ENCODE data around the gene CELA3A.

Gene CELA3A

GRCh38 chr1:22040286-22040623, 38.8 kb downstream of the CELA3A start:
- Histone ChIP-seq H4K20me1 (ENCODE audit: insufficient read depth, low read length, poor library complexity, severe bottlenecking) (no peaks in the 10 kb centered on the region), H3K4me1 (ENCODE audit: insufficient read depth, low read length, poor library complexity, severe bottlenecking) (peaks cover 40% of the 10 kb centered on the region), H2AFZ (ENCODE audit: low read length) (no peak overlapping the region), H3K9ac (ENCODE audit: low read depth, low read length, poor library complexity, severe bottlenecking) (peak overlapping the region; percentile 61), H3F3A (ENCODE audit: low read depth) (peaks cover 3% of the 10 kb centered on the region; the same call in 1 of the 2 replicates), H3K4me3 (ENCODE audit: low read length, poor library complexity, severe bottlenecking) (peak overlapping the region; percentile 72), H3K9me2 (replicated peaks; ENCODE audit: low read depth, low read length) (no peaks in the 10 kb centered on the region), H3K9me3 (ENCODE audit: insufficient read depth, low read depth, low read length) (no peaks in the 10 kb centered on the region), H3K4me2 (ENCODE audit: low read depth, low read length, poor library complexity, severe bottlenecking) (peak overlapping the region; percentile 68), H3K36me3 (ENCODE audit: insufficient read depth, low read length) (no peaks in the 10 kb centered on the region), H3K27me3 (ENCODE audit: insufficient read depth, low read length, poor library complexity, severe bottlenecking) (no peaks in the 10 kb centered on the region), H3K79me2 (ENCODE audit: insufficient read depth, low read length) (no peaks in the 10 kb centered on the region)
- no peak for TF ChIP-seq CTCF (conservative IDR thresholded peaks at IDR 0.05; ENCODE audit: low read length)
- TF ChIP-seq EZH2phosphoT487 (IDR thresholded peaks at IDR 0.05; ENCODE audit: borderline replicate concordance): no peak

- Histone ChIP-seq H3K9me2 (replicated peaks; ENCODE audit: low read depth, low read length) (no peaks in the 10 kb centered on the region), H2AFZ (ENCODE audit: low read length) (no peak overlapping the region; the same call in 1 of the 2 replicates), H3K27me3 (ENCODE audit: insufficient read depth, low read length, poor library complexity, severe bottlenecking) (no peaks in the 10 kb centered on the region), H3K4me3 (ENCODE audit: low read length, poor library complexity, severe bottlenecking) (no peak overlapping the region), H3F3A (ENCODE audit: low read depth) (peaks cover 3% of the 10 kb centered on the region; the same call in 1 of the 2 replicates), H3K9me3 (ENCODE audit: insufficient read depth, low read depth, low read length) (no peaks in the 10 kb centered on the region), H3K79me2 (ENCODE audit: insufficient read depth, low read length) (no peaks in the 10 kb centered on the region), H3K9ac (ENCODE audit: low read depth, low read length, poor library complexity, severe bottlenecking) (no peak overlapping the region), H4K20me1 (ENCODE audit: insufficient read depth, low read length, poor library complexity, severe bottlenecking) (no peaks in the 10 kb centered on the region), H3K4me1 (ENCODE audit: insufficient read depth, low read length, poor library complexity, severe bottlenecking) (peaks cover 40% of the 10 kb centered on the region), H3K36me3 (ENCODE audit: insufficient read depth, low read length) (no peaks in the 10 kb centered on the region), H3K4me2 (ENCODE audit: low read depth, low read length, poor library complexity, severe bottlenecking) (no peak overlapping the region)
- TF ChIP-seq CTCF (conservative IDR thresholded peaks at IDR 0.05; ENCODE audit: low read length): no peak
- TF ChIP-seq EZH2phosphoT487 (IDR thresholded peaks at IDR 0.05; ENCODE audit: borderline replicate concordance): no peak
Observed at GRCh38 chr1:22041505-22041904, 40.0 kb downstream of the CELA3A start.

- H4K20me1 ChIP-seq (ENCODE audit: insufficient read depth, low read length, poor library complexity, severe bottlenecking): no peaks in the 10 kb centered on the region
- no peaks in the 10 kb centered on the region for H3K27me3 ChIP-seq (ENCODE audit: insufficient read depth, low read length, poor library complexity, severe bottlenecking)
- no peaks in the 10 kb centered on the region for H3K9me2 ChIP-seq (replicated peaks; ENCODE audit: low read depth, low read length)
- H3K9ac ChIP-seq (ENCODE audit: low read depth, low read length, poor library complexity, severe bottlenecking): peak overlapping the region; percentile 1
- peaks cover 3% of the 10 kb centered on the region; the same call in 1 of the 2 replicates for H3F3A ChIP-seq (ENCODE audit: low read depth)
- no peak overlapping the region for H3K4me2 ChIP-seq (ENCODE audit: low read depth, low read length, poor library complexity, severe bottlenecking)
- no peak overlapping the region for H3K4me3 ChIP-seq (ENCODE audit: low read length, poor library complexity, severe bottlenecking)
- TF ChIP-seq EZH2phosphoT487 (IDR thresholded peaks at IDR 0.05; ENCODE audit: borderline replicate concordance) (no peak), CTCF (conservative IDR thresholded peaks at IDR 0.05; ENCODE audit: low read length) (no peak)
- peaks cover 33% of the 10 kb centered on the region for H3K4me1 ChIP-seq (ENCODE audit: insufficient read depth, low read length, poor library complexity, severe bottlenecking)
- H3K79me2 ChIP-seq (ENCODE audit: insufficient read depth, low read length): no peaks in the 10 kb centered on the region
- no peaks in the 10 kb centered on the region for H3K36me3 ChIP-seq (ENCODE audit: insufficient read depth, low read length)
- no peaks in the 10 kb centered on the region for H3K9me3 ChIP-seq (ENCODE audit: insufficient read depth, low read depth, low read length)
- peak overlapping the region; percentile 54; the same call in 1 of the 2 replicates for H2AFZ ChIP-seq (ENCODE audit: low read length)
Observed at GRCh38 chr1:22043198-22043769, 41.8 kb downstream of the CELA3A start.

All from Loucy (cell line).